Calu3 (cell line): ENCODE measurements around the gene PPP4R3A. TPM values are rescaled to one million over a fixed set of nuclear protein-coding genes. Genes with fewer than 3 reads are reported as not detected.
A peak's percentile ranks its signal among the peaks of the same experiment; 100 is the strongest.

Experiments
- BruUV-seq: library from RNA; stranded (reverse); fragments of 400-500 nt; replicated peaks from 2 replicates; lab custom pipeline; 2021; lab: Mats Ljungman, UMichigan
- CTCF ChIA-PET: fragments of 300-600 bp; sonication (Branson Sonifier 250); formaldehyde crosslinking; loops from one replicate; lab custom pipeline; 2022; ENCODE audit warnings: antibody characterized with exemption; lab: Charles Lee
- DNase-seq: peaks from one replicate; pipeline ENCODE4 v3.0.0; 2022
- H3K27ac Mint-ChIP-seq: one replicate; pipeline ENCODE4 v1.8.0; 2022; ENCODE audit warnings: mixed read lengths; ENCODE audit not compliant: unreplicated experiment
- H3K27me3 Mint-ChIP-seq: one replicate; pipeline ENCODE4 v1.8.0; 2022; ENCODE audit warnings: mixed read lengths; ENCODE audit not compliant: unreplicated experiment
- H3K36me3 Mint-ChIP-seq: one replicate; pipeline ENCODE4 v1.8.0; 2022; ENCODE audit warnings: mild to moderate bottlenecking, moderate library complexity, mixed read lengths; ENCODE audit not compliant: insufficient read depth, unreplicated experiment
- H3K4me1 Mint-ChIP-seq: one replicate; pipeline ENCODE4 v1.8.0; 2022; ENCODE audit warnings: mild to moderate bottlenecking, low read depth, mixed read lengths; ENCODE audit not compliant: unreplicated experiment
- H3K4me3 Mint-ChIP-seq: one replicate; pipeline ENCODE4 v1.8.0; 2022; ENCODE audit warnings: mild to moderate bottlenecking, low read depth, moderate library complexity, mixed read lengths; ENCODE audit not compliant: unreplicated experiment
- H3K9me3 Mint-ChIP-seq: one replicate; pipeline ENCODE4 v1.8.0; 2022; ENCODE audit warnings: low read depth, mixed read lengths; ENCODE audit not compliant: unreplicated experiment
- intact Hi-C: fragments of 100-400 bp; cut with micrococcal nuclease; formaldehyde crosslinking; loops from one replicate; pipeline ENCODE4 v1.10.0; 2022; ENCODE audit not compliant: unreplicated experiment
- total RNA-seq: library from RNA; stranded (reverse); gene quantifications from 2 replicates; pipeline ENCODE4 v1.2.3, GENCODE V29; 2022
- TF ChIP-seq, protein P1 (sequence below): fragments of 200-600 bp; IDR thresholded peaks from one replicate; pipeline ENCODE4 v1.8.0; 2022; ENCODE audit warnings: antibody characterized with exemption; ENCODE audit not compliant: unreplicated experiment

PPP4R3A gene
- total RNA-seq, 1 experiment from 2014 or later = 82.2 TPM

DNA sequence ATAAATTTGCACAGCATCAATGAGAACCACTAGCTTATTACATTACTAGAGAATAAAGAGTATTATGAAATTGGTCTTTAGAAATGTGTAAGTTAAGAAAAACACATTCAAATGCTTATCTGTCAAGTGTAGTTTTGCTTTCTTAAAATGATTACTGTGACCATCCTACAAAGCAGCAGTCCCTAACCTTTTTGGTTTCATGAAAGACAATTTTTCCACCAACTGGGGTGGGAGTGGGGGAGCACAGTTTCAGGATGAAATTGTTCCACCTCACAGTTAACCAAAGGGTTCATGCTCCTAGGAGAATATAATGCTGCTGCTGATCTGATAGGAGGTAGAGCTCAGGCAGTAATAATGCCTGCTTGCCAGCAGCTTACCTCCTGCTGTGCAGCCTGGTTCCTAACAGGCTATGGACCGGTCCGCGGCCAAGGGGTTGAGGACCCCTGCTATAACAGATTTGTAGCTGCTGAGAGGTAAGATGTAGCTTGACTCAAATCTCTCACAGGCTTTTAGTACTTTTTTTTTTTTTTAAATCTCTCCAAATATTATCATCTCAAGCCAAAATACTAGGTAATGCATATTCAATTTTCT lies 45.4 kb downstream of the PPP4R3A start:
- no peak overlapping the region for H3K27ac Mint-ChIP-seq
- DNase-seq = no peak
- CTCF ChIA-PET = no interaction called here
- H3K27me3 Mint-ChIP-seq = no peaks in the 10 kb centered on the region
- H3K9me3 Mint-ChIP-seq = no peaks in the 10 kb centered on the region
- TF ChIP-seq, protein P1, sequence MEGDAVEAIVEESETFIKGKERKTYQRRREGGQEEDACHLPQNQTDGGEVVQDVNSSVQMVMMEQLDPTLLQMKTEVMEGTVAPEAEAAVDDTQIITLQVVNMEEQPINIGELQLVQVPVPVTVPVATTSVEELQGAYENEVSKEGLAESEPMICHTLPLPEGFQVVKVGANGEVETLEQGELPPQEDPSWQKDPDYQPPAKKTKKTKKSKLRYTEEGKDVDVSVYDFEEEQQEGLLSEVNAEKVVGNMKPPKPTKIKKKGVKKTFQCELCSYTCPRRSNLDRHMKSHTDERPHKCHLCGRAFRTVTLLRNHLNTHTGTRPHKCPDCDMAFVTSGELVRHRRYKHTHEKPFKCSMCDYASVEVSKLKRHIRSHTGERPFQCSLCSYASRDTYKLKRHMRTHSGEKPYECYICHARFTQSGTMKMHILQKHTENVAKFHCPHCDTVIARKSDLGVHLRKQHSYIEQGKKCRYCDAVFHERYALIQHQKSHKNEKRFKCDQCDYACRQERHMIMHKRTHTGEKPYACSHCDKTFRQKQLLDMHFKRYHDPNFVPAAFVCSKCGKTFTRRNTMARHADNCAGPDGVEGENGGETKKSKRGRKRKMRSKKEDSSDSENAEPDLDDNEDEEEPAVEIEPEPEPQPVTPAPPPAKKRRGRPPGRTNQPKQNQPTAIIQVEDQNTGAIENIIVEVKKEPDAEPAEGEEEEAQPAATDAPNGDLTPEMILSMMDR = no peak
- peaks cover 54% of the 10 kb centered on the region for H3K36me3 Mint-ChIP-seq
- no peak overlapping the region for H3K4me3 Mint-ChIP-seq
- no peaks in the 10 kb centered on the region for H3K4me1 Mint-ChIP-seq
- intact Hi-C loops = no loop called here
- no TSS peak for BruUV-seq

DNA sequence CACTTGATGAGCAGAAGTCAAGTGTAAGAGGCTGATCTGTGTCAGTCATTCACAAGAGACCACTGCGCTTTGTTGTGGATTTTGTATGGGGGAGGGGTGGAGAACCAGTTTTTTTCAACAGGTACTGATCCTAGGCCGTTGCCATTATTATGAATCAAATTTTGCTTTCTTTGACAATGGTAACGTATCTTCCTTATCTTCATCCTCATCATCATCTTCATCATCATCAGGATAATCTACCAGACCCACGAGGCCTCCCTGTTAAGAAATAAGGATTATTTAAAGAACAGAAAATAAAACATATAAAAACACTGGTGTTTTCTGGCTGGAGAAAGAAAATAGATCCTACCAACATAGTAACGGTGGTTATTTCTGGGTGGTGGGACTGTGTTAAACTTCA lies 51.5 kb downstream of the PPP4R3A start:
- DNase-seq = no peak
- H3K4me3 Mint-ChIP-seq = no peak overlapping the region
- H3K27me3 Mint-ChIP-seq = no peaks in the 10 kb centered on the region
- no peaks in the 10 kb centered on the region for H3K9me3 Mint-ChIP-seq
- H3K36me3 Mint-ChIP-seq = peaks cover 42% of the 10 kb centered on the region
- CTCF ChIA-PET = no interaction called here
- intact Hi-C loops = no loop called here
- H3K27ac Mint-ChIP-seq = no peak overlapping the region
- BruUV-seq = no TSS peak
- H3K4me1 Mint-ChIP-seq = no peaks in the 10 kb centered on the region
- TF ChIP-seq, protein P1 = no peak

DNA sequence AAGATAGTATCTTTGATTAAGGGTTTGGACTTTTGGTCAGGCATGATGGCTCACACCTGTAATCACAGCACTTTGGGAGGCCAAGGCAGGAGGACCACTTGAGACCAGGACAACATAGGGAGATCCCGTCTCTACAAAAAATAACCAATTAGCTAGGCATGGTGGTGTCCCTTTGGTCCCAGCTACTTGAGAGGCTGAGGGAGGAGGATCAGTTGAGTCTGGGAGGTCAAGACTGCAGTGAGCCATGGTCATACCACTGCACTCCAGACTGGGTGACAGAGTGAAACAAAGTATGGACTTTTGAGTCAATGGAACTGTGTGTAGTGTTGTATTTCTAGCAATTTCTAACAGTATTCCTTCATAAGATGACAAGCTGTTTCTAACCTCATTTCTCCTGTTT lies 53.8 kb downstream of the PPP4R3A start:
- H3K27me3 Mint-ChIP-seq = no peaks in the 10 kb centered on the region
- no peak overlapping the region for H3K27ac Mint-ChIP-seq
- intact Hi-C loops = no loop called here
- no peak overlapping the region for H3K4me3 Mint-ChIP-seq
- peaks cover 34% of the 10 kb centered on the region for H3K36me3 Mint-ChIP-seq
- H3K9me3 Mint-ChIP-seq = peaks cover under 1% of the 10 kb centered on the region
- BruUV-seq = no TSS peak
- DNase-seq = no peak
- CTCF ChIA-PET = no interaction called here
- H3K4me1 Mint-ChIP-seq = no peaks in the 10 kb centered on the region
- TF ChIP-seq, protein P1 = no peak

DNA sequence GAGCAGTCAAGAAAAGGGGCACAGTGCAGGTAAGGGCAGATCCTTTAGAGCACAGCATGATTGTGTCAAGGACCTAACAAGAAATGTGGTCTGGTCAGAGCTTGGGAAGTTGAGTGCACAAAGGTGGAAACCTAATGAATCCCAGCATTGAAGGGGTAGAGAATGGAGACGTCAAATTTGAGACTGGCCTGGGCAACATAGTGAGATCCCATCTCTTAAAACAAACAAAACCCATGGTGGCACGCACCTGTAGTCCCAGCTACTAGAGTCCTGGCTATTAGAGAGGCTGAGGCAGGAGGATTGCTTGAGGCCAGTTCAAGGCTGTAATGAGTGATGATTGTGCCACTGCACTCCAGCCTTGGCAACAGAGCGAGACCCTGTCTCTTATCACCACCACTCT lies 55.5 kb downstream of the PPP4R3A start:
- Mint-ChIP-seq H3K27me3 (no peaks in the 10 kb centered on the region), H3K4me3 (no peak overlapping the region), H3K9me3 (peaks cover 3% of the 10 kb centered on the region), H3K4me1 (no peaks in the 10 kb centered on the region), H3K27ac (no peak overlapping the region), H3K36me3 (peaks cover 17% of the 10 kb centered on the region)
- TSS peak; percentile 2 for BruUV-seq
- TF ChIP-seq, protein P1 = no peak
- CTCF ChIA-PET = no interaction called here
- DNase-seq = no peak
- intact Hi-C loops = no loop called here
